K562 (cell line): ENCODE data around the gene LASP1NB.

Experiments
- HDAC2 ChIP-seq: fragments of 450-650 bp; IDR thresholded peaks from 2 replicates; pipeline ENCODE4 v1.6.1; 2016; ENCODE audit warnings: mild to moderate bottlenecking
- MCM3 ChIP-seq: fragments of 450-650 bp; IDR thresholded peaks from 2 replicates; pipeline ENCODE4 v1.6.1; 2016
- TF ChIP-seq, protein P1 (sequence below), 2 experiments: fragments of 450-650 bp; formaldehyde crosslinking in 1 of 2; IDR thresholded peaks; 2 replicates each; pipeline versions ENCODE4 v1.4.0 to v1.6.1; 2014 to 2020; ENCODE audit warnings: mild to moderate bottlenecking in 2 of 2, borderline replicate concordance in 1 of 2, low read depth in 1 of 2
- TF ChIP-seq, protein P2 (sequence below): fragments of 450-650 bp; formaldehyde crosslinking; IDR thresholded peaks from 2 replicates; pipeline ENCODE4 v1.4.0; 2020; ENCODE audit warnings: mild to moderate bottlenecking, moderate library complexity

The LASP1NB gene

DNA sequence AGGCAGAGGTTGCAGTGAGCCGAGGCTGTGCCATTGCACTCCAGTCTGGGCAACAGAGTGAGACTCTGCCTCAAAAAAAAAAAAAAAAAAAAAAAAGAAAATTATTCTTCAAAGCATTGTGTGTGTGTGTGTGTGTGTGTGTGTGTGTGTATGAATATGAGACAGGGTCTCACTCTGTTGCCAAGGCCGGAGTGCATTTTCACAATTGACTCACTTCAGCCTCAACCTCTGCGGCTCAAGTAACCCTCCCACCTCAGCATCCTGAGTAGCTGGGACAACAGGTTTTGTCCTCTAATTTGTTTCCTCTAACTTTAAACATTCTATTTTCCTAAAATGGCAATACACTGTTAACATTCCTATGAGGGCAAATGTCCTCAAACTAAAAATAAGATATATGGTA lies 34.1 kb downstream of the LASP1NB start (continued):
- TF ChIP-seq, protein P1, sequence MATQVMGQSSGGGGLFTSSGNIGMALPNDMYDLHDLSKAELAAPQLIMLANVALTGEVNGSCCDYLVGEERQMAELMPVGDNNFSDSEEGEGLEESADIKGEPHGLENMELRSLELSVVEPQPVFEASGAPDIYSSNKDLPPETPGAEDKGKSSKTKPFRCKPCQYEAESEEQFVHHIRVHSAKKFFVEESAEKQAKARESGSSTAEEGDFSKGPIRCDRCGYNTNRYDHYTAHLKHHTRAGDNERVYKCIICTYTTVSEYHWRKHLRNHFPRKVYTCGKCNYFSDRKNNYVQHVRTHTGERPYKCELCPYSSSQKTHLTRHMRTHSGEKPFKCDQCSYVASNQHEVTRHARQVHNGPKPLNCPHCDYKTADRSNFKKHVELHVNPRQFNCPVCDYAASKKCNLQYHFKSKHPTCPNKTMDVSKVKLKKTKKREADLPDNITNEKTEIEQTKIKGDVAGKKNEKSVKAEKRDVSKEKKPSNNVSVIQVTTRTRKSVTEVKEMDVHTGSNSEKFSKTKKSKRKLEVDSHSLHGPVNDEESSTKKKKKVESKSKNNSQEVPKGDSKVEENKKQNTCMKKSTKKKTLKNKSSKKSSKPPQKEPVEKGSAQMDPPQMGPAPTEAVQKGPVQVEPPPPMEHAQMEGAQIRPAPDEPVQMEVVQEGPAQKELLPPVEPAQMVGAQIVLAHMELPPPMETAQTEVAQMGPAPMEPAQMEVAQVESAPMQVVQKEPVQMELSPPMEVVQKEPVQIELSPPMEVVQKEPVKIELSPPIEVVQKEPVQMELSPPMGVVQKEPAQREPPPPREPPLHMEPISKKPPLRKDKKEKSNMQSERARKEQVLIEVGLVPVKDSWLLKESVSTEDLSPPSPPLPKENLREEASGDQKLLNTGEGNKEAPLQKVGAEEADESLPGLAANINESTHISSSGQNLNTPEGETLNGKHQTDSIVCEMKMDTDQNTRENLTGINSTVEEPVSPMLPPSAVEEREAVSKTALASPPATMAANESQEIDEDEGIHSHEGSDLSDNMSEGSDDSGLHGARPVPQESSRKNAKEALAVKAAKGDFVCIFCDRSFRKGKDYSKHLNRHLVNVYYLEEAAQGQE (IDR thresholded peaks at IDR 0.05; ENCODE audit: borderline replicate concordance), result no peak
- TF ChIP-seq, protein P1 (CRISPR knock-in tag; IDR thresholded peaks at IDR 0.05; ENCODE audit: low read depth), result no peak
- no peak for TF ChIP-seq MCM3
- TF ChIP-seq, protein P2, sequence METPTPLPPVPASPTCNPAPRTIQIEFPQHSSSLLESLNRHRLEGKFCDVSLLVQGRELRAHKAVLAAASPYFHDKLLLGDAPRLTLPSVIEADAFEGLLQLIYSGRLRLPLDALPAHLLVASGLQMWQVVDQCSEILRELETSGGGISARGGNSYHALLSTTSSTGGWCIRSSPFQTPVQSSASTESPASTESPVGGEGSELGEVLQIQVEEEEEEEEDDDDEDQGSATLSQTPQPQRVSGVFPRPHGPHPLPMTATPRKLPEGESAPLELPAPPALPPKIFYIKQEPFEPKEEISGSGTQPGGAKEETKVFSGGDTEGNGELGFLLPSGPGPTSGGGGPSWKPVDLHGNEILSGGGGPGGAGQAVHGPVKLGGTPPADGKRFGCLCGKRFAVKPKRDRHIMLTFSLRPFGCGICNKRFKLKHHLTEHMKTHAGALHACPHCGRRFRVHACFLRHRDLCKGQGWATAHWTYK (CRISPR knock-in tag), result no peak
- TF ChIP-seq HDAC2, result no peak
